WTC11 (cell line): ENCODE measurements around the gene CFAP97. TPM values are rescaled to one million over a fixed set of nuclear protein-coding genes. Genes with fewer than 3 reads are reported as not detected.
A peak's percentile ranks its signal among the peaks of the same experiment; 100 is the strongest.

ENCODE experiments used
- ATAC-seq: fragments of 200-7000 bp; cut with Tn5 transposase; 2 replicates; pipeline ENCODE4 v1.10.0; 2021; ENCODE audit warnings: mild to moderate bottlenecking, moderate library complexity
- CTCF ChIA-PET: fragments of 300-600 bp; sonication (Branson Sonifier 250); formaldehyde crosslinking; loops from one replicate; lab custom pipeline; 2021; ENCODE audit warnings: antibody characterized with exemption; lab: Charles Lee
- POLR2A ChIA-PET: fragments of 350-600 bp; sonication (Branson Sonifier 250); formaldehyde crosslinking; loops from one replicate; lab custom pipeline; 2021; ENCODE audit warnings: antibody characterized with exemption; lab: Charles Lee
- DNase-seq: peaks from one replicate; pipeline ENCODE4 v3.0.0; 2021; ENCODE audit warnings: low spot score
- H3K27ac Mint-ChIP-seq: 2 replicates; pipeline ENCODE4 v1.8.0; 2021; ENCODE audit warnings: mixed read lengths
- H3K27me3 Mint-ChIP-seq: 2 replicates; pipeline ENCODE4 v1.8.0; 2021; ENCODE audit warnings: low read depth, mild to moderate bottlenecking, moderate library complexity, mixed read lengths
- H3K36me3 Mint-ChIP-seq: 2 replicates; pipeline ENCODE4 v1.8.0; 2021; ENCODE audit warnings: mixed read lengths
- H3K4me1 Mint-ChIP-seq: 2 replicates; pipeline ENCODE4 v1.8.0; 2022; ENCODE audit warnings: mixed read lengths
- H3K4me3 Mint-ChIP-seq: 2 replicates; pipeline ENCODE4 v1.8.0; 2021; ENCODE audit warnings: mild to moderate bottlenecking, moderate library complexity, mixed read lengths
- H3K9me3 Mint-ChIP-seq: 2 replicates; pipeline ENCODE4 v1.8.0; 2021; ENCODE audit warnings: mixed read lengths
- ATF3 ChIP-seq: sonication (generic); formaldehyde crosslinking; conservative IDR thresholded peaks from 2 replicates; pipeline ENCODE4 v1.8.1; 2022; ENCODE audit warnings: mild to moderate bottlenecking, missing genetic modification reagents
- CTCF ChIP-seq: fragments of 200-600 bp; IDR thresholded peaks from 2 replicates; pipeline ENCODE4 v1.8.0; 2022; ENCODE audit warnings: antibody characterized with exemption
- E2F4 ChIP-seq: sonication (generic); formaldehyde crosslinking; IDR thresholded peaks from 2 replicates; pipeline ENCODE4 v1.8.1; 2022; ENCODE audit warnings: low read depth, mild to moderate bottlenecking, moderate library complexity, missing genetic modification reagents, borderline replicate concordance
- ETV6 ChIP-seq: sonication (generic); formaldehyde crosslinking; IDR thresholded peaks from 2 replicates; pipeline ENCODE4 v1.8.1; 2022; ENCODE audit warnings: mild to moderate bottlenecking, missing genetic modification reagents
- FOXJ3 ChIP-seq: sonication (generic); formaldehyde crosslinking; IDR thresholded peaks from 2 replicates; pipeline ENCODE4 v1.9.0; 2021; ENCODE audit warnings: missing genetic modification reagents, mild to moderate bottlenecking, borderline replicate concordance
- FOXP1 ChIP-seq: sonication (generic); formaldehyde crosslinking; IDR thresholded peaks from 2 replicates; pipeline ENCODE4 v1.8.0; 2022; ENCODE audit warnings: missing genetic modification reagents, mild to moderate bottlenecking, moderate library complexity, borderline replicate concordance
- FOXP4 ChIP-seq: sonication (generic); formaldehyde crosslinking; IDR thresholded peaks from 2 replicates; pipeline ENCODE4 v1.8.0; 2022; ENCODE audit warnings: mild to moderate bottlenecking, missing genetic modification reagents
- GRHL2 ChIP-seq: fragments of 250-450 bp; sonication (Bioruptor Pico); IDR thresholded peaks from 2 replicates; pipeline ENCODE4 v1.8.0; 2022; ENCODE audit warnings: mild to moderate bottlenecking, moderate library complexity; ENCODE audit not compliant: insufficient replicate concordance, severe bottlenecking
- IRF1 ChIP-seq: sonication (generic); formaldehyde crosslinking; IDR thresholded peaks from 2 replicates; pipeline ENCODE4 v1.8.0; 2023; ENCODE audit warnings: missing genetic modification reagents
- JAZF1 ChIP-seq: fragments of 250-450 bp; sonication (Bioruptor Pico); IDR thresholded peaks from 2 replicates; pipeline ENCODE4 v1.9.0; 2021; ENCODE audit warnings: moderate library complexity, mild to moderate bottlenecking, inconsistent platforms
- JUN ChIP-seq: sonication (generic); formaldehyde crosslinking; IDR thresholded peaks from 2 replicates; pipeline ENCODE4 v1.8.0; 2023; ENCODE audit warnings: mild to moderate bottlenecking, missing genetic modification reagents
- KAT7 ChIP-seq: sonication (generic); formaldehyde crosslinking; IDR thresholded peaks from 2 replicates; pipeline ENCODE4 v1.8.1; 2023; ENCODE audit warnings: missing genetic modification reagents, mild to moderate bottlenecking, borderline replicate concordance
- MXD4 ChIP-seq: fragments of 250-450 bp; sonication (Bioruptor Pico); IDR thresholded peaks from 2 replicates; pipeline ENCODE4 v1.8.0; 2021; ENCODE audit warnings: mild to moderate bottlenecking, moderate library complexity, borderline replicate concordance
- MYBL2 ChIP-seq: sonication (generic); formaldehyde crosslinking; IDR thresholded peaks from 2 replicates; pipeline ENCODE4 v1.8.1; 2023; ENCODE audit warnings: mild to moderate bottlenecking, moderate library complexity, missing genetic modification reagents
- NFE2L1 ChIP-seq: sonication (generic); formaldehyde crosslinking; IDR thresholded peaks from 2 replicates; pipeline ENCODE4 v1.8.1; 2023; ENCODE audit warnings: missing genetic modification reagents
- NFYB ChIP-seq: sonication (generic); formaldehyde crosslinking; conservative IDR thresholded peaks from 2 replicates; pipeline ENCODE4 v1.8.0; 2022; ENCODE audit warnings: low read depth, missing genetic modification reagents
- PREB ChIP-seq: sonication (generic); formaldehyde crosslinking; IDR thresholded peaks from 2 replicates; pipeline ENCODE4 v1.8.1; 2022; ENCODE audit warnings: mild to moderate bottlenecking, missing genetic modification reagents, moderate library complexity, borderline replicate concordance
- TCF7 ChIP-seq: sonication (generic); formaldehyde crosslinking; IDR thresholded peaks from 2 replicates; pipeline ENCODE4 v1.8.0; 2022; ENCODE audit warnings: mild to moderate bottlenecking, low read depth, missing genetic modification reagents, moderate library complexity
- TEAD4 ChIP-seq: sonication (generic); formaldehyde crosslinking; IDR thresholded peaks from 2 replicates; pipeline ENCODE4 v1.8.0; 2022; ENCODE audit warnings: mild to moderate bottlenecking, missing genetic modification reagents
- TP53 ChIP-seq: sonication (generic); formaldehyde crosslinking; IDR thresholded peaks from 2 replicates; pipeline ENCODE4 v1.8.1; 2023; ENCODE audit warnings: mild to moderate bottlenecking, missing genetic modification reagents
- USF1 ChIP-seq: sonication (generic); formaldehyde crosslinking; IDR thresholded peaks from 2 replicates; pipeline ENCODE4 v1.8.0; 2022; ENCODE audit warnings: mild to moderate bottlenecking, missing genetic modification reagents
- ZNF138 ChIP-seq: sonication (generic); formaldehyde crosslinking; conservative IDR thresholded peaks from 2 replicates; pipeline ENCODE4 v1.8.1; 2022; ENCODE audit warnings: mild to moderate bottlenecking, moderate library complexity, missing genetic modification reagents
- ZNF219 ChIP-seq: sonication (generic); formaldehyde crosslinking; IDR thresholded peaks from 2 replicates; pipeline ENCODE4 v1.8.0; 2023; ENCODE audit warnings: missing genetic modification reagents, mild to moderate bottlenecking, borderline replicate concordance
- ZNF232 ChIP-seq: sonication (generic); formaldehyde crosslinking; IDR thresholded peaks from 2 replicates; pipeline ENCODE4 v1.8.0; 2022; ENCODE audit warnings: mild to moderate bottlenecking, missing genetic modification reagents
- ZNF263 ChIP-seq: sonication (generic); formaldehyde crosslinking; IDR thresholded peaks from 2 replicates; pipeline ENCODE4 v1.8.1; 2022; ENCODE audit warnings: low read depth, mild to moderate bottlenecking, moderate library complexity, missing genetic modification reagents
- ZNF396 ChIP-seq: fragments of 250-450 bp; sonication (Bioruptor Pico); IDR thresholded peaks from 2 replicates; pipeline ENCODE4 v1.8.0; 2021; ENCODE audit warnings: mild to moderate bottlenecking, moderate library complexity, borderline replicate concordance
- ZSCAN18 ChIP-seq: fragments of 250-450 bp; sonication (Bioruptor Pico); IDR thresholded peaks from 2 replicates; pipeline ENCODE4 v2.1.2; 2022; ENCODE audit warnings: mild to moderate bottlenecking, moderate library complexity
- total RNA-seq: library from RNA; stranded (reverse); gene quantifications from 3 replicates; pipeline ENCODE4 v1.2.3, GENCODE V29; 2021

CFAP97 gene
- total RNA-seq, 1 experiment from 2014 or later = 40.3 TPM

- no peaks in the 10 kb centered on the region for H3K27me3 Mint-ChIP-seq
- no peak for DNase-seq
- POLR2A ChIA-PET = no interaction called here
- CTCF ChIA-PET = interaction anchor here (0.7 kb wide), 1 partner anchor 600 kb away, joined by 3 read pairs; no protein-coding TSS in a partner anchor
- TF ChIP-seq IRF1 (CRISPR knock-in tag) (no peak), ZNF138 (CRISPR knock-in tag) (no peak), NFYB (no peak), KAT7 (no peak), ATF3 (CRISPR knock-in tag) (no peak), PREB (no peak), TEAD4 (no peak), GRHL2 (no peak), FOXP1 (no peak), JAZF1 (CRISPR knock-in tag) (no peak), TCF7 (CRISPR knock-in tag) (no peak), MYBL2 (no peak), NFE2L1 (CRISPR knock-in tag) (no peak), ZNF219 (no peak), TP53 (CRISPR knock-in tag) (no peak), FOXJ3 (CRISPR knock-in tag) (no peak), ETV6 (CRISPR knock-in tag) (no peak), FOXP4 (no peak), MXD4 (no peak), ZNF263 (CRISPR knock-in tag) (no peak)
- TF ChIP-seq, all 79 proteins: peak for 0
- ATAC-seq = no peak
- H3K9me3 Mint-ChIP-seq = peaks cover 6% of the 10 kb centered on the region
- peaks cover 76% of the 10 kb centered on the region for H3K4me1 Mint-ChIP-seq
- H3K4me3 Mint-ChIP-seq = no peak overlapping the region
- H3K36me3 Mint-ChIP-seq = peaks cover 4% of the 10 kb centered on the region
- H3K27ac Mint-ChIP-seq = peak overlapping the region; percentile 85
Observed at GRCh38 chr4:185110375-185110823, 93.4 kb downstream of the CFAP97 start.

- Mint-ChIP-seq H3K4me3 (no peak overlapping the region), H3K36me3 (peaks cover 4% of the 10 kb centered on the region), H3K4me1 (peaks cover 73% of the 10 kb centered on the region), H3K9me3 (peaks cover 6% of the 10 kb centered on the region), H3K27me3 (no peaks in the 10 kb centered on the region), H3K27ac (peak overlapping the region; percentile 96)
- DNase-seq (no peak), ATAC-seq (peak; percentile 70)
- POLR2A ChIA-PET = no interaction called here
- CTCF ChIA-PET = interaction anchor here (0.7 kb wide), 1 partner anchor 601 kb away, joined by 3 read pairs; no protein-coding TSS in a partner anchor
- TF ChIP-seq ZNF232 = no peak
- no peak for TF ChIP-seq CTCF
- no peak for TF ChIP-seq USF1 (CRISPR knock-in tag)
- no peak for TF ChIP-seq ETV6 (CRISPR knock-in tag)
- TF ChIP-seq ZSCAN18 = no peak
- TF ChIP-seq JUN (CRISPR knock-in tag) = no peak
- no peak for TF ChIP-seq E2F4
- TF ChIP-seq ZNF396 (CRISPR knock-in tag) = no peak
Observed at GRCh38 chr4:185109736-185110135, 94.1 kb downstream of the CFAP97 start.
